Right lobe of liver (tissue), 4 donors: ENCODE measurements around the gene DSCAM.

ENCODE experiments used
- CTCF ChIP-seq, 4 donors: fragments of 200-600 bp in 3 of 4; fragments of 450-650 bp in 1 of 4; IDR thresholded peaks; one replicate each; pipeline versions ENCODE4 v1.5.1 to v1.8.0; 2016 to 2022; ENCODE audit warnings: antibody characterized with exemption in 4 of 4, mild to moderate bottlenecking in 2 of 4
- POLR2A ChIP-seq: fragments of 450-650 bp; IDR thresholded peaks from one replicate; pipeline ENCODE4 v1.6.1; 2017; ENCODE audit warnings: antibody characterized with exemption, mild to moderate bottlenecking
- donor health status: DM: no; HTN: no; CAD: no.
- donor health status: DM: no; HTN: no; CAD: no.
- donor health status: DM: no; HTN: yes; CAD: no.

- TF ChIP-seq CTCF (IDR thresholded peaks at IDR 0.05): no peak
- TF ChIP-seq POLR2A: no peak
These were observed 236.6 kb downstream of the DSCAM start for GRCh38 chr21:40610345-40610744.
